B cell (primary cell): ENCODE data around the gene PDE10A. TPM values are rescaled to one million over a fixed set of nuclear protein-coding genes. Genes with fewer than 3 reads are reported as not detected.

Source experiments
- ATAC-seq: fragments of 200-7000 bp; cut with Tn5 transposase; one replicate; pipeline ENCODE4 v1.10.0; 2021; ENCODE audit warnings: low read depth, mild to moderate bottlenecking, moderate number of reproducible peaks, moderate library complexity
- CTCF ChIA-PET: fragments of 350-600 bp; sonication (Branson Sonifier 250); formaldehyde crosslinking; loops from one replicate; lab custom pipeline; 2021; ENCODE audit warnings: antibody characterized with exemption, inconsistent platforms; lab: Charles Lee
- POLR2A ChIA-PET: fragments of 350-600 bp; sonication (Branson Sonifier 250); formaldehyde crosslinking; loops from one replicate; lab custom pipeline; 2021; ENCODE audit warnings: antibody characterized with exemption; lab: Charles Lee
- DNase-seq: peaks from one replicate; pipeline ENCODE4 v3.0.0; 2013
- H2AFZ ChIP-seq: 2 replicates; pipeline ENCODE4 v1.6.1; 2012; ENCODE audit warnings: mild to moderate bottlenecking, low read depth, low read length; ENCODE audit not compliant: insufficient read depth, poor library complexity, severe bottlenecking
- H3K27ac ChIP-seq, 2 donors: 1 replicate in 1 of 2; 2 replicates in 1 of 2; pipeline ENCODE4 v1.5.1; 2012 to 2013; ENCODE audit warnings: low read length in 2 of 2, mild to moderate bottlenecking in 2 of 2, moderate library complexity in 1 of 2
- H3K27me3 ChIP-seq, 4 experiments: fragments of 200-600 bp in 1 of 4; sonication (generic) in 1 of 4; replicated peaks in 1 of 4; 1 replicate in 2 of 4; 2 replicates in 2 of 4; pipeline versions ENCODE4 v1.6.1 to v1.7.0; 2013 to 2016; ENCODE audit warnings: low read length in 3 of 4, mild to moderate bottlenecking in 2 of 4, mixed read lengths in 1 of 4, moderate library complexity in 1 of 4; ENCODE audit not compliant: insufficient read depth in 4 of 4, control insufficient read depth in 3 of 4; ENCODE audit errors: control extremely low read depth in 1 of 4
- H3K36me3 ChIP-seq, 2 experiments: replicated peaks in 1 of 2; 1 replicate in 1 of 2; 2 replicates in 1 of 2; pipeline versions ENCODE4 v1.6.1 to v1.7.1; 2013; ENCODE audit warnings: low read length in 1 of 2; ENCODE audit not compliant: insufficient read depth in 2 of 2, control insufficient read depth in 1 of 2; ENCODE audit errors: control extremely low read depth in 1 of 2, extremely low read depth in 1 of 2
- H3K4me1 ChIP-seq, 2 donors: fragments of 200-600 bp in 1 of 2; sonication (generic) in 1 of 2; 1 replicate in 1 of 2; 2 replicates in 1 of 2; pipeline versions ENCODE4 v1.5.1 to v1.6.1; 2013 to 2017; ENCODE audit warnings: low read length in 2 of 2; ENCODE audit not compliant: control insufficient read depth in 2 of 2, insufficient read depth in 2 of 2
- H3K4me2 ChIP-seq: replicated peaks from 2 replicates; pipeline ENCODE3; 2012; ENCODE audit warnings: mild to moderate bottlenecking, low read depth, low read length; ENCODE audit not compliant: poor library complexity, severe bottlenecking
- H3K4me3 ChIP-seq, 5 experiments: fragments of 200-600 bp in 1 of 5; sonication (generic) in 1 of 5; 1 replicate in 3 of 5; 2 replicates in 2 of 5; pipeline versions ENCODE4 v1.5.1 to v1.7.0; 2011 to 2016; ENCODE audit warnings: low read length in 4 of 5, mild to moderate bottlenecking in 4 of 5, low read depth in 2 of 5, control low read depth in 1 of 5, moderate library complexity in 1 of 5; ENCODE audit not compliant: insufficient read depth in 1 of 5; ENCODE audit errors: control extremely low read depth in 1 of 5, extremely low read depth in 1 of 5
- H3K79me2 ChIP-seq: fragments of 200-600 bp; sonication (generic); one replicate; pipeline ENCODE4 v1.6.0; 2016; ENCODE audit warnings: low read length; ENCODE audit not compliant: control insufficient read depth, insufficient read depth
- H3K9ac ChIP-seq: fragments of 200-600 bp; sonication (generic); 2 replicates; pipeline ENCODE4 v1.6.1; 2017; ENCODE audit warnings: mild to moderate bottlenecking, low read length, moderate library complexity
- H3K9me3 ChIP-seq, 3 donors: one replicate each; pipeline versions ENCODE4 v1.6.1 to v1.7.1; 2013; ENCODE audit warnings: low read length in 2 of 3; ENCODE audit not compliant: control insufficient read depth in 2 of 3, insufficient read depth in 1 of 3; ENCODE audit errors: control extremely low read depth in 1 of 3
- H4K20me1 ChIP-seq: 2 replicates; pipeline ENCODE4 v1.6.0; 2012; ENCODE audit warnings: mild to moderate bottlenecking, low read length; ENCODE audit not compliant: insufficient read depth, control insufficient read depth, poor library complexity, severe bottlenecking
- H3K27ac Mint-ChIP-seq: one replicate; pipeline ENCODE4 v1.8.0; 2021; ENCODE audit warnings: mixed read lengths
- H3K27me3 Mint-ChIP-seq: one replicate; pipeline ENCODE4 v1.8.0; 2021; ENCODE audit warnings: mixed read lengths
- H3K4me1 Mint-ChIP-seq: one replicate; pipeline ENCODE4 v1.8.0; 2021; ENCODE audit warnings: mixed read lengths
- H3K4me3 Mint-ChIP-seq: one replicate; pipeline ENCODE4 v1.8.0; 2021; ENCODE audit warnings: mixed read lengths
- H3K9me3 Mint-ChIP-seq: one replicate; pipeline ENCODE4 v1.8.0; 2022; ENCODE audit warnings: mixed read lengths; ENCODE audit not compliant: insufficient read depth
- EZH2 ChIP-seq: IDR thresholded peaks from 2 replicates; pipeline ENCODE4 v1.6.1; 2012; ENCODE audit warnings: borderline replicate concordance, low read depth, mild to moderate bottlenecking, moderate library complexity, low read length; ENCODE audit not compliant: insufficient read depth, poor library complexity, severe bottlenecking
- WGBS: methylation state at CpG from one replicate; pipeline ENCODE4 v1.1.5; 2013; ENCODE audit warnings: missing lambda C conversion rate; ENCODE audit not compliant: insufficient coverage; 5-methylcytosine and 5-hydroxymethylcytosine counted together
- intact Hi-C: fragments of 100-400 bp; cut with micrococcal nuclease; formaldehyde crosslinking; loops from one replicate; pipeline ENCODE4 v1.10.0; 2022
- polyA plus RNA-seq: library from polyadenylated mRNA; depleted of rRNA; stranded (reverse); fragments of >200 nt; gene quantifications from 2 replicates; pipeline ENCODE4 v1.2.3, GENCODE V29; 2012
- total RNA-seq, 2 donors: library from RNA; stranded (reverse); fragments of 120-200 nt in 1 of 2; gene quantifications; 1 replicate in 1 of 2; 2 replicates in 1 of 2; pipeline versions ENCODE4 v1.2.3 to v1.2.4, GENCODE V29; 2013 to 2022
- TF ChIP-seq, protein P1 (sequence below): fragments of 200-600 bp; IDR thresholded peaks from one replicate; pipeline ENCODE4 v1.8.0; 2022; ENCODE audit warnings: antibody characterized with exemption, mild to moderate bottlenecking

PDE10A gene
- total and polyA plus RNA-seq, 2 donors (not counting 1 experiment from before 2014, with no cell fraction given): not detected

DNA sequence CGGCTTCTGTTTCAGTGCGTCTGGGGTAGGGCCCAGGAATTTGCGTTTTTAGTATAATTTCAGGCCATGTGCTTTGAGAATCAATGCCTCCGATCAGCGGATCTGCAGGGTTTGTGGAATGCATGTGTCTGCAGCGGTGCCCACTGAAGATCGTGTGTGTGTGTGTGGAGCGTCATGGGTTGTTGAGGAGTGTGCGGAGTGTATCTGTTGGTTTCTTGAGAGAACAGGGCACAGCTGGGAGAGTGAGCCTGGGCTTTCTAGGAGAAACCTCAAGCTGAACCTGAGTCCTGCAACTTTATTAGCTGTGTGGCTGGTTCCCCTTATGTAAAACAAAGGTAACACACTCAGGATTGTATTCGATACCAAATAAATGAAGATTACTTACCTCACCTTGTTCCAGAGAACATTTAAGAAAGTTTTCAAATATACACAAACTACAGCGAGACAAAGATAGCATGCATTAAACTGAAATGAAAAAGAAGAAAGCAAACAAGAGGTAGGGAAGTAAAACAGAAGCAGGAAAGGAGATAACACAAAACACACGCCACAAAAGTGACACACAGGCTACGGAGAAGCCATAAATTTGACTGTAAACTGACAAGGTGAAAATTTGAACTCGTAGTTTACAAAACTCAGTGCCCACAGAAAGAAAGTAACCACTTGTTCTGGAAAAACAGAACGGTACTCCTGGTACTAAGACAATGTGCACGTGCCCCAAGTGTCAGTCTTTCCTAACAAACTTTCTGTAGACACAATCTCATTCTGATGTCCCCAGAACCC, 28.8 kb downstream of the PDE10A start:
- WGBS: 11% methylated on average over 13 of the region's 16 CpGs
- H3K4me3 Mint-ChIP-seq: no peak overlapping the region
- H3K4me1 Mint-ChIP-seq: no peaks in the 10 kb centered on the region
- H3K36me3 ChIP-seq: no peaks in the 10 kb centered on the region
- ChIA-PET CTCF (no interaction called here), POLR2A (no interaction called here)
- H3K27me3 ChIP-seq: peaks cover 0 to 8% (median 0%) of the 10 kb centered on the region in 4 experiments
- ATAC-seq (no peak), DNase-seq (no peak)
- intact Hi-C loops: no loop called here
- H3K9ac ChIP-seq: no peak overlapping the region
- H3K79me2 ChIP-seq: no peaks in the 10 kb centered on the region
- no peak overlapping the region for H3K4me2 ChIP-seq
- H2AFZ ChIP-seq: no peak overlapping the region
- TF ChIP-seq, protein P1, sequence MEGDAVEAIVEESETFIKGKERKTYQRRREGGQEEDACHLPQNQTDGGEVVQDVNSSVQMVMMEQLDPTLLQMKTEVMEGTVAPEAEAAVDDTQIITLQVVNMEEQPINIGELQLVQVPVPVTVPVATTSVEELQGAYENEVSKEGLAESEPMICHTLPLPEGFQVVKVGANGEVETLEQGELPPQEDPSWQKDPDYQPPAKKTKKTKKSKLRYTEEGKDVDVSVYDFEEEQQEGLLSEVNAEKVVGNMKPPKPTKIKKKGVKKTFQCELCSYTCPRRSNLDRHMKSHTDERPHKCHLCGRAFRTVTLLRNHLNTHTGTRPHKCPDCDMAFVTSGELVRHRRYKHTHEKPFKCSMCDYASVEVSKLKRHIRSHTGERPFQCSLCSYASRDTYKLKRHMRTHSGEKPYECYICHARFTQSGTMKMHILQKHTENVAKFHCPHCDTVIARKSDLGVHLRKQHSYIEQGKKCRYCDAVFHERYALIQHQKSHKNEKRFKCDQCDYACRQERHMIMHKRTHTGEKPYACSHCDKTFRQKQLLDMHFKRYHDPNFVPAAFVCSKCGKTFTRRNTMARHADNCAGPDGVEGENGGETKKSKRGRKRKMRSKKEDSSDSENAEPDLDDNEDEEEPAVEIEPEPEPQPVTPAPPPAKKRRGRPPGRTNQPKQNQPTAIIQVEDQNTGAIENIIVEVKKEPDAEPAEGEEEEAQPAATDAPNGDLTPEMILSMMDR: no peak
- TF ChIP-seq EZH2: no peak
- peaks cover 0 to 4% (median 0%) of the 10 kb centered on the region in 3 donors for H3K9me3 ChIP-seq
- H3K9me3 Mint-ChIP-seq: no peaks in the 10 kb centered on the region
- no peak overlapping the region for H3K27ac ChIP-seq
- no peak overlapping the region for H3K4me3 ChIP-seq
- no peaks in the 10 kb centered on the region for H4K20me1 ChIP-seq
- no peaks in the 10 kb centered on the region for H3K4me1 ChIP-seq
- H3K27ac Mint-ChIP-seq: no peak overlapping the region
- H3K27me3 Mint-ChIP-seq: peaks cover 7% of the 10 kb centered on the region

DNA sequence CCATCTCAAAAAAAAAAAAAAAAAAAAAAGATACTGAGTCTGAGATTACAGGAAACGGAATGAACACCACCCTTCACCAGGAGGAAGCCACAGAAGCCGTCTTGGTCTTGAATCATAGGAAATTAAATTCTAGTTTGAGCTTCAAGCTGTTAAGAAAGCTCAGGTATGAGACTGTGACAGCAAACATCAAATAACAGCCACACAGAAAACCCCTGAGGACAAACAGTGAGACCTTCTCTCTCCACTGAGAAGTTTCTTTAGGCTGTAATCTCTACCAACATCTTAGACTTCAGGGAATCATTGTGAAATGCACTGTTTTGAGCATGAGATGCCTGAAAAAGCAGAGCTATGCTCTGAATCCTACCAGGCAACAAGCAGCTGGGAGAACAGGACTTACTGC, 30.8 kb downstream of the PDE10A start:
- Mint-ChIP-seq H3K9me3 (no peaks in the 10 kb centered on the region), H3K27me3 (peaks cover 10% of the 10 kb centered on the region), H3K27ac (no peak overlapping the region), H3K4me3 (no peak overlapping the region), H3K4me1 (no peaks in the 10 kb centered on the region)
- TF ChIP-seq, protein P1: no peak
- no peak for TF ChIP-seq EZH2
- Histone ChIP-seq H3K27me3 (peaks cover 0 to 5% (median 0%) of the 10 kb centered on the region in 4 experiments), H3K79me2 (no peaks in the 10 kb centered on the region), H3K9me3 (peaks cover 0 to 4% (median 0%) of the 10 kb centered on the region in 3 donors), H3K36me3 (no peaks in the 10 kb centered on the region), H4K20me1 (no peaks in the 10 kb centered on the region), H3K4me3 (no peak overlapping the region), H3K9ac (no peak overlapping the region), H2AFZ (no peak overlapping the region), H3K27ac (no peak overlapping the region), H3K4me2 (no peak overlapping the region), H3K4me1 (no peaks in the 10 kb centered on the region)
- DNase-seq (no peak), ATAC-seq (no peak)
- intact Hi-C loops: no loop called here
- CTCF ChIA-PET: no interaction called here
- POLR2A ChIA-PET: no interaction called here
- no CpG with 5 or more reads among the region's 2 CpGs for WGBS
